ENCODE data around the gene MKRN2OS.

The MKRN2OS gene

GRCh38 chr3:12579905-12580304 lies 34.6 kb upstream of the MKRN2OS start:
- no peaks in the 10 kb centered on the region for H3K9me2 ChIP-seq (replicated peaks; ENCODE audit: insufficient read depth, low read length)
- no peak overlapping the region for H3K4me3 ChIP-seq (ENCODE audit: low read length)
- no peak overlapping the region for H3K27ac ChIP-seq (ENCODE audit: low read length)
- no peaks in the 10 kb centered on the region for H3K4me1 ChIP-seq (ENCODE audit: low read length)
- no peak overlapping the region for H3K4me2 ChIP-seq (ENCODE audit: low read depth, low read length)
- H3K9ac ChIP-seq (ENCODE audit: low read length) = no peak overlapping the region
- H3K36me3 ChIP-seq (replicated peaks; ENCODE audit: insufficient read depth, low read length) = peaks cover 18% of the 10 kb centered on the region; the same call in 1 of the 2 replicates
- H3K9me3 ChIP-seq (replicated peaks; ENCODE audit: insufficient read depth, low read length) = no peaks in the 10 kb centered on the region
- peaks cover 20% of the 10 kb centered on the region for H3K79me2 ChIP-seq (ENCODE audit: low read length)
- no peaks in the 10 kb centered on the region; the same call in 1 of the 2 replicates for H4K20me1 ChIP-seq (ENCODE audit: insufficient read depth, low read length)
- DNase-seq = no peak
- no peaks in the 10 kb centered on the region for H3K27me3 ChIP-seq (replicated peaks; ENCODE audit: insufficient read depth, low read length)
- no peak overlapping the region for H2AFZ ChIP-seq (ENCODE audit: low read length)
- no peaks in the 10 kb centered on the region for H3F3A ChIP-seq (ENCODE audit: insufficient read depth, low read length)
- TF ChIP-seq EZH2phosphoT487 (IDR thresholded peaks at IDR 0.05; ENCODE audit: low read length) (no peak), EZH2 (optimal IDR thresholded peaks at IDR 0.05; ENCODE audit: low read depth, low read length) (no peak), CTCF (IDR thresholded peaks at IDR 0.05; ENCODE audit: low read length) (no peak)

GRCh38 chr3:12579456-12579855 lies 34.2 kb upstream of the MKRN2OS start:
- Histone ChIP-seq H2AFZ (ENCODE audit: low read length) (no peak overlapping the region), H4K20me1 (ENCODE audit: insufficient read depth, low read length) (no peaks in the 10 kb centered on the region; the same call in 1 of the 2 replicates), H3K9ac (ENCODE audit: low read length) (no peak overlapping the region), H3K9me2 (replicated peaks; ENCODE audit: insufficient read depth, low read length) (no peaks in the 10 kb centered on the region), H3K4me2 (ENCODE audit: low read depth, low read length) (no peak overlapping the region), H3K79me2 (ENCODE audit: low read length) (peaks cover 20% of the 10 kb centered on the region), H3K27ac (ENCODE audit: low read length) (no peak overlapping the region), H3K4me3 (ENCODE audit: low read length) (no peak overlapping the region), H3K4me1 (ENCODE audit: low read length) (no peaks in the 10 kb centered on the region), H3K36me3 (replicated peaks; ENCODE audit: insufficient read depth, low read length) (peaks cover 18% of the 10 kb centered on the region; the same call in 1 of the 2 replicates), H3K27me3 (replicated peaks; ENCODE audit: insufficient read depth, low read length) (no peaks in the 10 kb centered on the region), H3K9me3 (replicated peaks; ENCODE audit: insufficient read depth, low read length) (no peaks in the 10 kb centered on the region), H3F3A (ENCODE audit: insufficient read depth, low read length) (no peaks in the 10 kb centered on the region)
- TF ChIP-seq CTCF (IDR thresholded peaks at IDR 0.05; ENCODE audit: low read length) = no peak
- DNase-seq = no peak

GRCh38 chr3:12578742-12579141 lies 33.4 kb upstream of the MKRN2OS start:
- no peak overlapping the region for H3K27ac ChIP-seq (ENCODE audit: low read length)
- no peak for DNase-seq
- no peak overlapping the region for H3K9ac ChIP-seq (ENCODE audit: low read length)
- H3K9me2 ChIP-seq (replicated peaks; ENCODE audit: insufficient read depth, low read length) = no peaks in the 10 kb centered on the region
- H3K4me1 ChIP-seq (ENCODE audit: low read length) = no peaks in the 10 kb centered on the region
- H3F3A ChIP-seq (ENCODE audit: insufficient read depth, low read length) = no peaks in the 10 kb centered on the region
- H3K9me3 ChIP-seq (replicated peaks; ENCODE audit: insufficient read depth, low read length) = no peaks in the 10 kb centered on the region
- H4K20me1 ChIP-seq (ENCODE audit: insufficient read depth, low read length) = no peaks in the 10 kb centered on the region; the same call in 1 of the 2 replicates
- peaks cover 13% of the 10 kb centered on the region for H3K79me2 ChIP-seq (ENCODE audit: low read length)
- no peak overlapping the region for H3K4me2 ChIP-seq (ENCODE audit: low read depth, low read length)
- no peak overlapping the region for H2AFZ ChIP-seq (ENCODE audit: low read length)
- no peak overlapping the region for H3K4me3 ChIP-seq (ENCODE audit: low read length)
- peaks cover 21% of the 10 kb centered on the region; the same call in 1 of the 2 replicates for H3K36me3 ChIP-seq (replicated peaks; ENCODE audit: insufficient read depth, low read length)
- no peaks in the 10 kb centered on the region for H3K27me3 ChIP-seq (replicated peaks; ENCODE audit: insufficient read depth, low read length)
- TF ChIP-seq EZH2 (optimal IDR thresholded peaks at IDR 0.05; ENCODE audit: low read depth, low read length) = no peak
- peak; percentile 25 for TF ChIP-seq CTCF (IDR thresholded peaks at IDR 0.05; ENCODE audit: low read length)
- no peak for TF ChIP-seq EZH2phosphoT487 (IDR thresholded peaks at IDR 0.05; ENCODE audit: low read length)
